GM21367 (cell line): ENCODE data around the gene TPSAB1.
"Not testable (repeated sequence)": the region's sequence is repeated elsewhere in the genome, so short reads cannot be mapped to it uniquely, and the experiment has no call there.

ENCODE experiments used
- ATAC-seq: cut with Tn5 transposase; IDR thresholded peaks from one replicate; pipeline ENCODE4 v1.9.1; 2021; ENCODE audit not compliant: unreplicated experiment

TPSAB1 gene

DNA sequence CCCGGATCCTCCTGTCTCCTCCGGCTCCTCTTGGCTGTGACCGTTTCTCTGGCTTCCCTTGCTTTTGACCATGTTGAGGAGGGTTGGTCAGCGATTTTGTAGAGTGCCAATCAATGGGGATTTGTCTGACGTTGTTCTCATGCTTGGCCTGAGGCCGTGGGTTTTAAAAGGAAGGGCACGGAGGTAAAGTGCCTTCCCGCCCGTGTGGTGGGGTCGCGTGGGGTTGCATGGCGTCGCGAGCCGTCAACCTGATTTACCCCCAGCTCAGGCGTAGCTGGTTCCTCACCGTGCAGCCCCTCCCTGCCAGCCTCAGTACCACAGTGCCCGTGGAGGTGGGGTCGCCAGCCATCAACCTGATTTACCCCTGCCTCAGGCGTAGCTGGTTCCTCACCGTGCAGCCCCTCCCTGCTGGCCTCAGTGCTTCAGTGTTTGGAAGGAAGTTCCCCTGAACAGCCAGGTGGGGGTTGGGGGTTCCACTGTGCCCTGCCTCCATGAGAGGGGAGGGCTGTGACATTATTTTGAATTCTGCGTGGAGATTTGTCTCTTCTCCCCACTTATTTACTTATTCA lies 5.0 kb downstream of the TPSAB1 start:
- ATAC-seq, result no peak

GRCh38 chr16:1247903-1248537 lies 7.5 kb downstream of the TPSAB1 start:
- not testable (repeated sequence) for ATAC-seq

GRCh38 chr16:1249031-1249755 lies 8.7 kb downstream of the TPSAB1 start:
- ATAC-seq, result not testable (repeated sequence)

DNA sequence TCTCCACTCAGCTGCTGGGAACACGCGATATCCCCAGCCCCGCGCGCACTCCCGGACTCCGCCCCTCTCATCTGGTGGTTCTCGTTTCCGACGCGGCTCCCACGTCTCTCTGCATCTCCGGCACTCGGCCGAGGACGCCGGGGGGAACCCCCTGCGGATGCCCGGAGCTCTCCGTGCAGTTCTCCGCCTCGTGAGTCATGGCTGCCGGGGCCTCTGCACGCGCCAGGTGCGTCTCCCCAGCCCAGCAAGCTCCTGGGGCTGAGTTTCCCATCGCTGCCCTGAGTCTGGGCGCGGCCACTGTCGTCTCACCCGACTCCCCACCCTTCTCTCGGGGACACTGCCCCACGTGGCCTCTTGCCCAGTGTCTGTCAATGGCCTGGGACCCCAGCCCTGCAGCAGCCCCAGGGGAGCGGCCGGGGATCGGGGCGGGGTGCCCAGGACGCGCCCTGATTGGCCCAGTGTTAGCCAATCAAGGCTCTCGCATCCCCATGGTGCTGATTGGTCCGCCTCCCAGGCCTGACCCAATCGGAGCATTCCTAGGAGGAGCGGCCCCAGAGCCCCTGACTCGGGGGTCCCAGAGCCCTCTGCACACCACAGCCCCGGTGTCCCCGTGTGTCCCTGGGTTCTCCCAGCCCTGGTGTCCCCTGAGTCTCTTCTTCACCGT lies 13.3 kb downstream of the TPSAB1 start:
- not testable (repeated sequence) for ATAC-seq

GRCh38 chr16:1254821-1255220 lies 14.3 kb downstream of the TPSAB1 start:
- not testable (repeated sequence) for ATAC-seq

DNA sequence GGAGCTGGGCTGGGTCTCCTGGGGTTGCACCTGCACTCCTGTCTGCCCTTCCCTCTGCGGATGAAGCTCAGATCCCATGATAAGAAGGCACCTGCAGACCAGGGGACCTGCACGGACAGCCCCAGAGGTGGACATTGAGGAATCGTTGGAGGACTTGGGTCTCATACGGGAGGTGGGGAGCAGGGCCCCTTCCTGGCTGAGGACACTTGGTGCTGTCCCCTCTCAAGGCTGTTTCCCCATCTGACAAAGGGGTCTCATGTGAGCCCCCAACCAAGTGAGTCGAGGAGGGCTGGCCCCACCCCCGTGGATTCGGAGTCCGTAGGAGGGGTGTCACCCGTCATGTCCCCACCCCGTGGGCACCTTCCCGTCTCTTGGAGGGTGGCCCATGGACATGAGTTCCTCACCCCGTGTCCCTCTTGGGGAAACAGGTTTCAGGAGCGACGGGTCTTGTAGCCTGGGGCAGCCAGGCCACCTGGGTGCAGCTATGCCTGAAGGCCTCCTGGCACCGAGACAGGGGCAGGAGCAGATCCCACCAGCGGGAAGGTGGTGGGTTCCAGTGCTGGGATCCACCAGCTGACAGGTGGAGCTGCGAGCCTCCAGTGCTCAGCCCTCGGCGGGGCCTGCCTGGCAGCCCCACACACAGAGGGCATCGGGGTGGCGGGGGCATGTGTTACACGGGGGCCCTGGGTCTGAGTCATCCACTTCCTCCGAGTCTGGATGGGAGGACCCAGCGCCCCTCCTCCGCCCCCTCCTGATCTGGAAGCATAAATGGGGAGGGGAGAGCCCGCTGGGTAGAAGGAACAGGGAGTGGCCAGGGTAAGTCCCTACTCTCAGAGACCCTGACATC lies 15.0 kb downstream of the TPSAB1 start, which contains the start of gene TPSD1:
Gene TPSD1, plus strand, starts transcription at position 794 of the 847 bp plus-strand sequence. CDS start 212 bp downstream, outside the sequence.
- not testable (repeated sequence) for ATAC-seq

DNA sequence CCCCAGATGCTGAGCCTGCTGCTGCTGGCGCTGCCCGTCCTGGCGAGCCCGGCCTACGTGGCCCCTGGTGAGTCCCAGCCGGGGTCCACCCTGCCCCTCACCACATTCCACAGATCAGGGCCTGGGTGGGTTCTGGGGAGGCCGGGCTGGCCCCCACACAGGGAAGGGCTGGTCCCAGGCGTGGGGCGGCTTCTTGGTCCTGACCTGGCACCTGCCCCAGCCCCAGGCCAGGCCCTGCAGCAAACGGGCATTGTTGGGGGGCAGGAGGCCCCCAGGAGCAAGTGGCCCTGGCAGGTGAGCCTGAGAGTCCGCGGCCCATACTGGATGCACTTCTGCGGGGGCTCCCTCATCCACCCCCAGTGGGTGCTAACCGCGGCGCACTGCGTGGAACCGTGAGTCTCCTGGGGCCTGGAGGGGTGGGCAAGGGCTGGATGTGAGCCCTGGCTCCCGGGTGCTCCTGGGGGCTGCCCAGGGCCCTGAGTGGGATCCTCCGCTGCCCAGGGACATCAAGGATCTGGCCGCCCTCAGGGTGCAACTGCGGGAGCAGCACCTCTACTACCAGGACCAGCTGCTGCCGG lies 15.9 kb downstream of the TPSAB1 start:
- ATAC-seq, result not testable (repeated sequence)

- ATAC-seq, result no peak
Observed at GRCh38 chr16:1256874-1257322, 16.4 kb downstream of the TPSAB1 start.

DNA sequence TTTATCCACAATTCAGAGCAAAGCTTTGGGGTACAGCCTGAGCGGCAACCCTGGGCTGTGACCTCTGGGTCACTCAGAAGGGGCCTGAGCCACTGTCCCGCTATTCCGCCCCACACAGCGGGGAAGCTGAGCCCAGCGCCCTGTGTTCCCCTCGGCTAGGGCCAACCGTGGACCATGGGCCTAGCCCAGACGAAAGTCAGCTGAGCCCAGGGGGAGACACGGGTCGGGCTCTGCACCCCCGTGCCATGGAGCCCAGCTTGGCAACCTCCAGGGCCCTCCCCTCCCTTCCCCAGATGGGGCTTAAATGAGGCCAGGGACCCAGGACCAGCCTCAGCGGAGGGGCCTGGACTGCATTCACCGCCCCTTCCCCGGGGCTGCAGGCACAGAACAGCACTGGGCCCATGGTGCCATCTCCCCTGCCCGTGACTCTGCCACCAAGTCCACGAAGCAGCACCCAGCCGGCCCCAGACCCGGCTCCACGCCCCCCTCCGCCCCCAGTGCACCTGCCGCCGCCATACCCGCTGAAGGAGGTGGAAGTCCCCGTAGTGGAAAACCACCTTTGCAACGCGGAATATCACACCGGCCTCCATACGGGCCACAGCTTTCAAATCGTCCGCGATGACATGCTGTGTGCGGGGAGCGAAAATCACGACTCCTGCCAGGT lies 17.2 kb downstream of the TPSAB1 start:
- no peak for ATAC-seq

DNA sequence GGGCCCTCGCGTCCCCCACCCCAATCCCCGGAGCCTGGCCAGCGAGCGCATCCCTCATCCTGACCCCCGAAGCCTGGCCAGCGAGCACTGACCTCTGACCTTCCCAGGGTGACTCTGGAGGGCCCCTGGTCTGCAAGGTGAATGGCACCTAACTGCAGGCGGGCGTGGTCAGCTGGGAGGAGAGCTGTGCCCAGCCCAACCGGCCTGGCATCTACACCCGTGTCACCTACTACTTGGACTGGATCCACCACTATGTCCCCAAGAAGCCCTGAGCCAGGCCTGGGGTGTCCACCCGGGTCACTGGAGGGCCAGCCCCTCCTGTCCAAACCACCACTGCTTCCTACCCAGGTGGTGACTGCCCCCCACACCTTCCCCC lies 17.7 kb downstream of the TPSAB1 start:
- no peak for ATAC-seq

GRCh38 chr16:1258906-1259759 lies 18.6 kb downstream of the TPSAB1 start:
- no peak for ATAC-seq

DNA sequence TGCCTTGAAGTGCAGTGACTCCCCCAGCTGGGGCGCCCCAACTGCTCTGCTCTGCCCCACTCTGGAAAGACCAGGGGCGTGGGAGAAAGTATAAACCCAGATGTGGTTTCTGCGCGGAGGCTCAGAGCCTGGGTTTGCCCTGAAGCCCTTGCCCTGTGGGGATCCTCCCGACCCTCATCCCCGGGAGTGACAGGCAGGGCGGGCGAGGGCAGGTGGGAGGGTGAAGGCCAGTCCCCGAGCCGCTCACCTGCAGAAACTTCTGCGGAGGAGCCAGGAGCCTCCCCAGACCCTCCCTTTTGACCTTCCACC lies 19.2 kb downstream of the TPSAB1 start:
- ATAC-seq, result no peak

DNA sequence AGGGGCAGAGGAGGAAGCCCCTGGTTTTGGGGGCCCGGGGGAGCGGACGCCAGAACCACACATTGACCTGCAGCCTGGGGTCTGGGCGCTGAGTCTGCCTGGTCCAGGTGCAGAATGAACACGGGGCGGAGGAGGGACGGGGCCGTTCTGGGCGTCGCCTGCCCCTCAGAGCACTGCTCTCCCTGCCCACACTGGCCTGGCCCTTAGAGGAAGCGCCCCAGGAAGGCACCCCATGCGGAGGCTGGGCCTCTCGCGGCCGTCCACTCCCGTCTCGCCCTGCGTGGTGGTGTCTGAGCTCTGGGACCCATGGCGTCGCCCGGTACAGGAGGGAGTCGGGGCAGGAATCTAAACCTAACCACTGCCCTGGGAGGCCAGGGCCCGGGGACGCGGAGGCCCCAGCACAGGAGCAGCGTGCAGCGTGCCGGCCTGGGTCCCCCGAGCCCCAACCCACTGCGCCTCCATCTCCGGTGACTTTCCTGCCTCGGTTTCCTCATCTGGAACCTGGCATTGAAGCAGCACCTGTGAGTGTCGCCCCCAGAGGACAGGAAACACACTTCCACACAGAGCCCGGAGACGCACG lies 19.7 kb downstream of the TPSAB1 start:
- ATAC-seq, result no peak

GRCh38 chr16:1261131-1261892 lies 20.8 kb downstream of the TPSAB1 start:
- no peak for ATAC-seq

DNA sequence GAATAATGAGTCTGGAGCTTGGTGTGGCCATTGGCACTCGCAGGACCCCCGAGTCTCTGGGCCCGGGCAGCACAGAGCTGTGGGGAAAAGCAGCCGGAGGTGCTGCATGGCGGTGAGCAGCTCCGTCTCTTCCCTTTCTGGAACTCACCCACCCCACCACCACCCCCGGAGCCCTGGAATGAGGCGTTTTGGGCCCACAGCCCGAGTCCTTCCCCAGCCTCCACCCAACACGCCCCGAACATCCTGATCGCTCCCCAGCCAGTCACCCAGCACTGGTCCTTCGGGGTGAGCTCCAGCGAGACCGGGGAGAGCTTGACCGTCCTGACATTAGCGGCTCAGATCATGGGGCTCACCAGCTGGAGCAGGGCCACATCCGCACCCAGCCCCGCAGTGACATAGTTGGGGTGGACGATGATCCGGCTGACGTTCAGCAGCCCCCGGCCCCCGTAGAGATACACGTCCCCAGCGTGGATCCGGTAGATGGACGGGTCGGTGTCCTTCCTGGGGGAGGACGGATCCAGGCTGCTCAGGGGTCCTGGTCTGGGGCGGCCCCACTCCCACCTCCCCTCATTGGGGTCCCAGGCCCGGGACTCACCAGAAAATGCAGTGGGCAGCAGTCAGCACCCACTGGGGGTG lies 21.8 kb downstream of the TPSAB1 start:
- ATAC-seq, result no peak

GRCh38 chr16:1262846-1263221 lies 22.3 kb downstream of the TPSAB1 start:
- ATAC-seq, result no peak

DNA sequence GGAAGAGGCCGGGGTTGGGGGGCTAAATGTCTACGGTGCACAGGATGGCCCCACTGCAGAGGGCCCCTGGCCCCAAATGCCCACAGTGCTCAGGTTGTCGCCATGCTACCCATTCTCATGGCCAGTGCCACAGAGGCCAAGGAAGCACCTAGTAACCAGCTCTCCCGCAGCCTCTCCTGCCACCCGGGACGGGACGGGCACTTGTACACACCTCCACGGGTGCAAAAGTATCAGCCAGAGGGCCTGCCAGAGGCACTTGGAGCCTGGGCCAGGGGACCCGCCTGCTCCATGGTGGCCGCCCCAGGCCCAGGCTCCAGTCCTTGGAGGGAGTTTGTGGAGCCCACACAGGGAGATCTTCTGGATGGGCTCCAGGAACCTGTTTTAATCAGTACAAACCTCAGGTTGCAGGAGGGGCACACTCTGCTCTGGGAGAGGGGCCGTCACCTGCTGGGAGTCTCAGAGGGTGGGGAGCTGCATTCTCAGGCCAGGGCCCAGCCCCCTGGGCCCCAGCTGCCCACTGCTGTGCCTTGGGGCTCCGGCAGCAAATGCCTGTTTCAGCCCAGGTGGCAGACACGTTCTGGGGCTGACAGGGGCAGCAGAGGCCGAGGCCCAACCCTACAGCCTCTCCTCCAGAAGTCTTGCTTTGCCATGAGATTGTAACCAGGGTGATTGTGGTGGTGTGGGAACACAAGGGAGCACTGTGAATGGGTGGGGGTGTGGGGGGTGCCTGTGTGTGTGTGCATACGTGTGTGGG lies 23.3 kb downstream of the TPSAB1 start:
- no peak for ATAC-seq
